GM18508 (cell line): ENCODE results near the gene ARHGAP40.

Experiments
- ATAC-seq: cut with Tn5 transposase; IDR thresholded peaks from one replicate; pipeline ENCODE4 v1.9.1; 2021; ENCODE audit warnings: moderate number of reproducible peaks; ENCODE audit not compliant: insufficient read depth, unreplicated experiment

The ARHGAP40 gene

DNA sequence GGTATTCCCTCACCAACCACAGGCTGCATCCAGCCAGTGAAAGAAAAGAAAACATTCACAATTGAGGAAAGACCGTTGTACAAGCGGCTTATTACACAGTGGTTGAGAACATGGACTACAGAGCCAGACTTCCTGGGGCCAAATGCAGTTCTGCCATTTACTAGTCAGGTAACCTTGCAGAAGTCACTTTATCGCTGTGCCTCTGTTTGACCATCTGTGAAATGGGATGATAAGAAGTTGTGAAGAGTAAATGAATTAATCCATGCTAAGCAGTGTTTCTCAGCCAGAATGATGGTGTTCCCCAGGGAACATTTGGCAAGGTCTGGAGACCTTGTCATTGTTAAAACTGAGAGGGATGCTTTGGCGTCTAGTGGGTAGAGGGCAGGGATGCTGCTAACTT is 14.8 kb downstream of the ARHGAP40 start:
- no peak for ATAC-seq

DNA sequence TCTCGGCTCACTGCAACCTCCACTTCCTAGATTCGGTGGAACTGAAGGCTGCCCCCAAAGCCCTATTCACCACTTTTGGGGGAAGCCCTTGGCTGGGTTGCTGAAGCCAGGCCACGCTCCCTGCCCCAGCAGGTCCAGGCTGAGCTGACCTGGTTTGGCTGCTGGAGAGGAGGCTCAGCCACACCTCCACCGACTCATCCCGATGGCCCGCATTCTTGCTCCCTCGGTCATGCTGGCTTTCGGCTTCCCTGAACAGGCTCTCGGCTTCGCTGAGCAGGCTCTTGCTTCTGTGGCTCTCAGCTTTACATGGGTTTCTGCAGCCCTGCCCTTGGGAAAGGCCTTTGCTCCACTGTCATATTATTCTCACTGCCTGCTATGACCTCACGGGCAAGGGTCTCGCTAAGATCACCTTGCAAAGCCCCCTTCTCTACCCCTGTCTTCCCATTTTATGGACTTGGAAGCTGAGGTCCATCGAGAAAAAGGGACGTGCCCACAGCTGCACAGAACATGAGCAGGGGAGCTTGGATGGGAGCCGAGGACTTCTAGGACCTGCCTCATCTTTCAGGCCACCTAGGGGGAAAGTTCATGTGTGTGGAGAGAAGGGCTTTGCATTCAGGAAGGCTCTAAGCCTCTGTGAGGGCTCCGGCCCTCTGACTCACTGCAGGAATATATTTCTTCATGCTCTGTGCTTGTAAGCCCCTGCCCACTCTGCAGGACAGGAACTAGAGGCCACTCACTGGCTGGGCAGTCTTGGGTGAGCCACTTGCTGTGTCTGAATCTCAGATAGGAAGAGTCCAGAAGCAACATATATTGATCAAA is 15.6 kb downstream of the ARHGAP40 start:
- no peak for ATAC-seq

DNA sequence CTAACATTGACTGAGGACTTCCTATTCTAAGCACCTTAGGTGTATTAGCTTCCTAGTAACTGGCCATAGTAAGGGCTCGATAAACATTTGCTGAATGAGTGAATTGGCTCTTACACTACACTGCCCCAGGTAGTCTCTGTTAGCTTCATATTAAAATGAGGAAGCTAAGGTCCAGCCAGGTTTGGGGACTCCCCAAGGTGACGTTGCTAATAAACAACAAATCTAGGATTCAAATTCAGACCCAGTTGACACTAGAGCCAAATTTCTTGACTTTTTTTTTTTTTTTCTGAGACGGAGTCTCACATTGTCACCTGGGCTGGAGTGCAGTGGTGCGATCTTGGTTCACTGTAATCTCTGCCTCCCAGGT is 16.2 kb downstream of the ARHGAP40 start:
- ATAC-seq, result no peak

GRCh38 chr20:38620441-38620840 is 18.8 kb downstream of the ARHGAP40 start:
- ATAC-seq, result no peak

DNA sequence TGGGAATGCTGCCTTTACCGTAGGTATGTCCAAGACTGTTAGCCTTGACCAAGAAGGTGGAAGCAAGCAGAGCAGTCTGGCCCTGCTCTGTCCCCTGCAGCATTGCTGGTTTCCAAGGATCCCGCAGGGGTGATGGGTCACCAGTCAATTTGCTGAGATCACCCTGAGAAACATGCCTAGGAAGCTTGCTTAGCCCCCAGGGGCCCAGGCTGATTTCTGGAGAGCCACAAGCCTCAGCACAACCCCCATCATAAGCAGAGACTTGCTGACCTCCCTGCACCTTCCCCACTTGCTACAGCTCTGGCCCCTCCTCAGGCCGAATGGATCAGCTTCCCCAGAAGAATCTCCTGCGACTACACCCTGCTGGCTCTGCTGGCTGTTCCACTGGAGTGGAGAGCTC is 21.5 kb downstream of the ARHGAP40 start:
- no peak for ATAC-seq

DNA sequence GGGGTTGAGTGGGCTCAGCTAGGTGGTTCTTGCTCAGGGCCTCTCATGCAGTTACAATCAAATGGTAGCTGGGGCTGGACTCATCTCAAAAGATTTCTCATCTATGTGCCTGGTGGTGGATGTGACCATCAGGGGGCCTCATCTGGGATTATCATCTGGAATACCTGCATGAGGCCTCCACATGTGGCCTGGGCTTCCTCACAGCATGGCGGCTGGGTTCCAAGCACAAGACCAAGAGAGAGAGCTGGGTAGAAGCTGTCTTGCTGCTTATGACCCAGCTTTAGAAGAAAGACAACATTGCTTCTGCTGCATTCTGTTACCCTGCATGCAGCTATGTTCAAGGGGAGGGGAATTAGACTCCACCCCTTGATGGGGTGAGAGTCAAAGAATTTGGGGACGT is 22.5 kb downstream of the ARHGAP40 start:
- no peak for ATAC-seq

- no peak for ATAC-seq
These were observed 24.3 kb downstream of the ARHGAP40 start for GRCh38 chr20:38625896-38626295.

- ATAC-seq, result no peak
These were observed 25.5 kb downstream of the ARHGAP40 start for GRCh38 chr20:38626921-38627659.

- ATAC-seq, result no peak
These were observed 27.2 kb downstream of the ARHGAP40 start for GRCh38 chr20:38628580-38629470.

DNA sequence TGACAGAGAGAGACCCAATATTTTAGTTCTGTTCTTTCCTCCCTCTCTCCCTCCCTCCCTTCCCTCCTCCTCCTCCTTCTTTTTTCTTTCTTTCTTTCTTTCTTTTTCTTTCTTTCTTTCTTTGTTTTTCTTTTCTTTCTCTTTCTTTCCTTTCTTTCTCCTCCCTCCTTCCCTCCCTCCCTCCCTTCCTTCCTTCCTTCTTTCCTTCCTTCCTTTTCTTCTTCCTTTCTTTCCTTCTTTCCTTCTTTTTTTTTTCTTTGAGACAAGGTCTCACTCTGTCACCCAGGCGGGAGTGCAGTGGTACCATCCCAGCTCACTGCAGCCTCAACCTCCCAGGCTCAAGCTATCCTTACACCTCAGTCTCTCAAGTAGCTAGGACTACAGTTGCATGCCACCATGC is 28.4 kb downstream of the ARHGAP40 start:
- no peak for ATAC-seq

- no peak for ATAC-seq
These were observed 29.1 kb downstream of the ARHGAP40 start for GRCh38 chr20:38630727-38631126.

GRCh38 chr20:38631155-38632022 is 29.8 kb downstream of the ARHGAP40 start:
- no peak for ATAC-seq

- no peak for ATAC-seq
These were observed 32.0 kb downstream of the ARHGAP40 start for GRCh38 chr20:38633577-38634093.

DNA sequence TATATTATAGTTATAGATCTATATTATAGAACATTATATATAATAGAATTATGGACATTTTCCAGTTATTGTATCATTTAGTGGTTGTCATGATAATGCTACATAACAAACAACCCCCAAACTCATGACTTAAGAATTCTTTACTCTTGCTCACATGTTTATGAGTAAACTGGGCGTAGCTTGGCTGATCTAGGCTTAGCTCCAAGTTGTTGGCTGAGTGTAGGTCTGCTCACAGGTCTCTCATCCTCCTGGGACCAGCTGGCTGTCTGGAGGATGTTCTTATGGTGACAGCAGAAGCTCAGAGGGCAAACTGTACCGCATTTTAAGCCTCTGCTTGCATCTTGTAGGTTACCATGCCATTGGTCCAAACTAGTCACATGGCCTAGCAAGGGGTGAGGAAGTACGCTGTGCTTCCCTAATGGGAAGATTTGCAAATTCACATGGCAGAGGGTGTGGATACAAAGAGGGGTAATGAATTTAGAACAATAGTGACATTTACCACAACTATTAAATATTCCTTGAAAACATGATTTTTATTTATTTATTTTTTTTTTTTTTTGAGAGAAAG is 34.2 kb downstream of the ARHGAP40 start:
- no peak for ATAC-seq

DNA sequence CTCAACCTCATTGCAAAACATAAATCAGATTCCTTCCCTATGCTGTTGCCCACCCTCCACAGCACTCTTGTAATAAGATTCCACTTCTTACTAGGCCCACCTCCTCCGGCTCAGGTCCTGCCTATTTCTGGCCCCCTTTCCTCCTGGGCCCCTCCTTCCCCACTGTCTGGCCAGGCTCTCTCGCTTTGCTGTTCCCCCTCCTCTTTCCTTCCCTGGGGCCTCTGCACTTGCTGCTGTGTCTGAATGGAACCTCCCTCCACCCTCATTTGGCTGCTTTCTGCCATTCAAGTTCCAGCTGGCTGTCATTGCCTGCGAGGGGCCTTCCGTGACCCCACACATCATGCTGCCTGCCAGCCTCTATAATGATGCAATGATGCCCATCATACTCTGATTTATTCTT is 38.9 kb downstream of the ARHGAP40 start:
- ATAC-seq, result no peak

- no peak for ATAC-seq
These were observed 40.9 kb downstream of the ARHGAP40 start for GRCh38 chr20:38642498-38642897.

- no peak for ATAC-seq
These were observed 43.1 kb downstream of the ARHGAP40 start for GRCh38 chr20:38644588-38645260.

GRCh38 chr20:38645351-38645750 is 43.7 kb downstream of the ARHGAP40 start:
- no peak for ATAC-seq
